Thyroid gland (tissue), 4 donors: ENCODE measurements around the gene SLC6A4.

Experiments used
- POLR2A ChIP-seq, 2 donors: fragments of 450-650 bp; IDR thresholded peaks; one replicate each; pipeline ENCODE4 v1.6.1; 2017; ENCODE audit warnings: antibody characterized with exemption in 2 of 2, mild to moderate bottlenecking in 2 of 2, moderate library complexity in 1 of 2
- TF ChIP-seq, protein P1 (sequence below), 6 experiments: fragments of 200-600 bp in 3 of 6; fragments of 450-650 bp in 3 of 6; sonication (generic) in 3 of 6; IDR thresholded peaks; one replicate each; pipeline ENCODE4 v1.5.1; 2016 to 2019; ENCODE audit warnings: antibody characterized with exemption in 6 of 6, mild to moderate bottlenecking in 2 of 6, inconsistent platforms in 1 of 6, moderate library complexity in 1 of 6

DNA sequence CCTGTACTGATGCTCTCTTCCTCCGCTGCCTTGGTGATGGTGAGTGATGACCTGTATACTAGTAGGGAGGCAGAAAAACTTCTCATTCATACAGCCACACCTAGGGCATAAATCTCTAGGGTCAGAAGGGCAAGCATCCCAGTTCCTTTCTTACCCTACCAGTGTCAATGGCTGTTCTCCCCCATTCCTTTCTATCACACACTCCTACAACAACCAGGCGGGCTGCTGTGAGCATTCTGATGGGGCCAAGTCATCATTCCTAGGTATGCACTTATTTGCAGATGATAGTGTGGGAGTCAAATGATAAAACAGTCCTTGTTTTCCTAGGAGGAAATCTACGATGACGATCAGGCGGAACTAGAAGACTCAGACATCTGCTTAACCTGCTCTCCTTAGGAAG lies 14.0 kb upstream of the SLC6A4 start:
- TF ChIP-seq, protein P1, sequence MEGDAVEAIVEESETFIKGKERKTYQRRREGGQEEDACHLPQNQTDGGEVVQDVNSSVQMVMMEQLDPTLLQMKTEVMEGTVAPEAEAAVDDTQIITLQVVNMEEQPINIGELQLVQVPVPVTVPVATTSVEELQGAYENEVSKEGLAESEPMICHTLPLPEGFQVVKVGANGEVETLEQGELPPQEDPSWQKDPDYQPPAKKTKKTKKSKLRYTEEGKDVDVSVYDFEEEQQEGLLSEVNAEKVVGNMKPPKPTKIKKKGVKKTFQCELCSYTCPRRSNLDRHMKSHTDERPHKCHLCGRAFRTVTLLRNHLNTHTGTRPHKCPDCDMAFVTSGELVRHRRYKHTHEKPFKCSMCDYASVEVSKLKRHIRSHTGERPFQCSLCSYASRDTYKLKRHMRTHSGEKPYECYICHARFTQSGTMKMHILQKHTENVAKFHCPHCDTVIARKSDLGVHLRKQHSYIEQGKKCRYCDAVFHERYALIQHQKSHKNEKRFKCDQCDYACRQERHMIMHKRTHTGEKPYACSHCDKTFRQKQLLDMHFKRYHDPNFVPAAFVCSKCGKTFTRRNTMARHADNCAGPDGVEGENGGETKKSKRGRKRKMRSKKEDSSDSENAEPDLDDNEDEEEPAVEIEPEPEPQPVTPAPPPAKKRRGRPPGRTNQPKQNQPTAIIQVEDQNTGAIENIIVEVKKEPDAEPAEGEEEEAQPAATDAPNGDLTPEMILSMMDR (IDR thresholded peaks at IDR 0.05), result no peak
- TF ChIP-seq POLR2A (IDR thresholded peaks at IDR 0.05), result no peak
